ENCODE results near the gene LRR1. TPM values are rescaled to one million over a fixed set of nuclear protein-coding genes. Genes with fewer than 3 reads are reported as not detected.

The LRR1 gene
- total and polyA plus RNA-seq, 4 donors: 3.7 to 23.2 (median 4.1) TPM

DNA sequence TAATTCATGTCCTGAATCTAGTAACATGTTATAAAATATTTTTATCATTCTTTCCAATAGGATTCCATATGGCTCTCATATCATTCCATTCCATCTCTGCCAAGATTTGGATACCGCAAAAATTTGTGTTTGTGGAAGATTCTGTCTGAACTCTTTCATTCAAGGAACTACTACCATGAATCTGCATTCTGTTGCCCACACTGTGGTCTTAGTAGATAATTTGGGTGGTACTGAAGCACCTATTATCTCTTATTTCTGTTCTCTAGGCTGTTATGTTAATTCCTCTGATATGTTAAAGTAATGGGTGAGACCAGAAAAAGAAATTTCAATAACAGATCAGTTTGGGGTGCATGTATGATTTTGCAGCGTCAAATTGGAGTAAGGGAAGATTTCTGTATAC is 15.5 kb downstream of the LRR1 start:
- H3K4me3 ChIP-seq (ENCODE audit: low read depth in 1 of 3, low read length in 3 of 3): no peak overlapping the region
- H3K36me3 ChIP-seq (ENCODE audit: control insufficient read depth in 4 of 4, insufficient read depth in 3 of 4, low read depth in 1 of 4, low read length in 3 of 4): peaks cover 0 to 11% (median 5%) of the 10 kb centered on the region in 4 donors
- DNase-seq (ENCODE audit: low spot score): no peak
- H3K4me1 ChIP-seq (ENCODE audit: control insufficient read depth in 4 of 4, insufficient read depth in 4 of 4, low read length in 3 of 4): peaks cover 0 to 8% (median 3%) of the 10 kb centered on the region in 4 donors
- WGBS: 99% methylated on average over 2 of the region's 2 CpGs
- H3K27me3 ChIP-seq (ENCODE audit: control insufficient read depth in 4 of 4, insufficient read depth in 4 of 4, low read length in 3 of 4): no peaks in the 10 kb centered on the region
- TF ChIP-seq RAD21 (IDR thresholded peaks at IDR 0.05) (no peak), FOXA2 (IDR thresholded peaks at IDR 0.05) (no peak), SP1 (IDR thresholded peaks at IDR 0.05) (no peak), HNF4A (conservative IDR thresholded peaks at IDR 0.05) (no peak), NR2F2 (IDR thresholded peaks at IDR 0.05) (no peak), RXRA (IDR thresholded peaks at IDR 0.05) (no peak), HNF4G (IDR thresholded peaks at IDR 0.05) (no peak), EGR1 (IDR thresholded peaks at IDR 0.05; ENCODE audit: low read depth in 2 of 2) (no peak), TAF1 (conservative IDR thresholded peaks at IDR 0.05) (no peak), JUND (IDR thresholded peaks at IDR 0.05) (no peak)
- TF ChIP-seq, protein P1, sequence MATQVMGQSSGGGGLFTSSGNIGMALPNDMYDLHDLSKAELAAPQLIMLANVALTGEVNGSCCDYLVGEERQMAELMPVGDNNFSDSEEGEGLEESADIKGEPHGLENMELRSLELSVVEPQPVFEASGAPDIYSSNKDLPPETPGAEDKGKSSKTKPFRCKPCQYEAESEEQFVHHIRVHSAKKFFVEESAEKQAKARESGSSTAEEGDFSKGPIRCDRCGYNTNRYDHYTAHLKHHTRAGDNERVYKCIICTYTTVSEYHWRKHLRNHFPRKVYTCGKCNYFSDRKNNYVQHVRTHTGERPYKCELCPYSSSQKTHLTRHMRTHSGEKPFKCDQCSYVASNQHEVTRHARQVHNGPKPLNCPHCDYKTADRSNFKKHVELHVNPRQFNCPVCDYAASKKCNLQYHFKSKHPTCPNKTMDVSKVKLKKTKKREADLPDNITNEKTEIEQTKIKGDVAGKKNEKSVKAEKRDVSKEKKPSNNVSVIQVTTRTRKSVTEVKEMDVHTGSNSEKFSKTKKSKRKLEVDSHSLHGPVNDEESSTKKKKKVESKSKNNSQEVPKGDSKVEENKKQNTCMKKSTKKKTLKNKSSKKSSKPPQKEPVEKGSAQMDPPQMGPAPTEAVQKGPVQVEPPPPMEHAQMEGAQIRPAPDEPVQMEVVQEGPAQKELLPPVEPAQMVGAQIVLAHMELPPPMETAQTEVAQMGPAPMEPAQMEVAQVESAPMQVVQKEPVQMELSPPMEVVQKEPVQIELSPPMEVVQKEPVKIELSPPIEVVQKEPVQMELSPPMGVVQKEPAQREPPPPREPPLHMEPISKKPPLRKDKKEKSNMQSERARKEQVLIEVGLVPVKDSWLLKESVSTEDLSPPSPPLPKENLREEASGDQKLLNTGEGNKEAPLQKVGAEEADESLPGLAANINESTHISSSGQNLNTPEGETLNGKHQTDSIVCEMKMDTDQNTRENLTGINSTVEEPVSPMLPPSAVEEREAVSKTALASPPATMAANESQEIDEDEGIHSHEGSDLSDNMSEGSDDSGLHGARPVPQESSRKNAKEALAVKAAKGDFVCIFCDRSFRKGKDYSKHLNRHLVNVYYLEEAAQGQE (IDR thresholded peaks at IDR 0.05): no peak
- TF ChIP-seq, protein P2, sequence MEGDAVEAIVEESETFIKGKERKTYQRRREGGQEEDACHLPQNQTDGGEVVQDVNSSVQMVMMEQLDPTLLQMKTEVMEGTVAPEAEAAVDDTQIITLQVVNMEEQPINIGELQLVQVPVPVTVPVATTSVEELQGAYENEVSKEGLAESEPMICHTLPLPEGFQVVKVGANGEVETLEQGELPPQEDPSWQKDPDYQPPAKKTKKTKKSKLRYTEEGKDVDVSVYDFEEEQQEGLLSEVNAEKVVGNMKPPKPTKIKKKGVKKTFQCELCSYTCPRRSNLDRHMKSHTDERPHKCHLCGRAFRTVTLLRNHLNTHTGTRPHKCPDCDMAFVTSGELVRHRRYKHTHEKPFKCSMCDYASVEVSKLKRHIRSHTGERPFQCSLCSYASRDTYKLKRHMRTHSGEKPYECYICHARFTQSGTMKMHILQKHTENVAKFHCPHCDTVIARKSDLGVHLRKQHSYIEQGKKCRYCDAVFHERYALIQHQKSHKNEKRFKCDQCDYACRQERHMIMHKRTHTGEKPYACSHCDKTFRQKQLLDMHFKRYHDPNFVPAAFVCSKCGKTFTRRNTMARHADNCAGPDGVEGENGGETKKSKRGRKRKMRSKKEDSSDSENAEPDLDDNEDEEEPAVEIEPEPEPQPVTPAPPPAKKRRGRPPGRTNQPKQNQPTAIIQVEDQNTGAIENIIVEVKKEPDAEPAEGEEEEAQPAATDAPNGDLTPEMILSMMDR (IDR thresholded peaks at IDR 0.05; ENCODE audit: low read depth, low read length, missing input control): no peak
- TF ChIP-seq, protein P3, sequence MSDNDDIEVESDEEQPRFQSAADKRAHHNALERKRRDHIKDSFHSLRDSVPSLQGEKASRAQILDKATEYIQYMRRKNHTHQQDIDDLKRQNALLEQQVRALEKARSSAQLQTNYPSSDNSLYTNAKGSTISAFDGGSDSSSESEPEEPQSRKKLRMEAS (IDR thresholded peaks at IDR 0.05): no peak
- no peak overlapping the region for H3K9ac ChIP-seq (ENCODE audit: low read depth in 1 of 2, low read length in 2 of 2)
- no peaks in the 10 kb centered on the region for H3K9me3 ChIP-seq (ENCODE audit: control insufficient read depth in 4 of 4, low read length in 3 of 4)
- H3K27ac ChIP-seq (ENCODE audit: low read depth in 1 of 2, low read length in 2 of 2): no peak overlapping the region

DNA sequence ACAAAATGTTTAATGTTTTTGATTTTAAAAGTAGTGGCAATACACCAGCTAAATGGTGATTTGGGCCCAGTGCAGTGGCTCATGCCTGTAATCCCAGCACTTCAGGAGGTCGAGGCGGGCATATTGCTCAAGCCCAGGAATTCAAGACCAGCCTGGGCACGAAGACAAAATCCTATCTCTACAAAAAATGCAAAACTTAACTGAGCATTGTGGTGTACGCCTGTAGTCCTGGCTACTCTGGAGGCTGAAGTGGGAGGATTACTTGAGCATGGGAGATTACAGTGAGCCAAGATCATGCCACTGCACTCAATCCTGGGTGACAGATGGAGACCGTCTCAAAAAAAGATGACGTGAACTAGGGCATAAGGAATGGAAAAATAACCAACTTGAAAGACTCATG is 17.0 kb downstream of the LRR1 start:
- Histone ChIP-seq H3K9ac (ENCODE audit: low read depth in 1 of 2, low read length in 2 of 2) (no peak overlapping the region), H3K9me3 (ENCODE audit: control insufficient read depth in 4 of 4, low read length in 3 of 4) (no peaks in the 10 kb centered on the region), H3K27me3 (ENCODE audit: control insufficient read depth in 4 of 4, insufficient read depth in 4 of 4, low read length in 3 of 4) (no peaks in the 10 kb centered on the region), H3K4me1 (ENCODE audit: control insufficient read depth in 4 of 4, insufficient read depth in 4 of 4, low read length in 3 of 4) (peaks cover 0 to 13% (median 5%) of the 10 kb centered on the region in 4 donors), H3K27ac (ENCODE audit: low read depth in 1 of 2, low read length in 2 of 2) (no peak overlapping the region), H3K4me3 (ENCODE audit: low read depth in 1 of 3, low read length in 3 of 3) (no peak overlapping the region), H3K36me3 (ENCODE audit: control insufficient read depth in 4 of 4, insufficient read depth in 3 of 4, low read depth in 1 of 4, low read length in 3 of 4) (peaks cover 0 to 11% (median 5%) of the 10 kb centered on the region in 4 donors)
- TF ChIP-seq SP1 (IDR thresholded peaks at IDR 0.05): no peak
- TF ChIP-seq, protein P4, sequence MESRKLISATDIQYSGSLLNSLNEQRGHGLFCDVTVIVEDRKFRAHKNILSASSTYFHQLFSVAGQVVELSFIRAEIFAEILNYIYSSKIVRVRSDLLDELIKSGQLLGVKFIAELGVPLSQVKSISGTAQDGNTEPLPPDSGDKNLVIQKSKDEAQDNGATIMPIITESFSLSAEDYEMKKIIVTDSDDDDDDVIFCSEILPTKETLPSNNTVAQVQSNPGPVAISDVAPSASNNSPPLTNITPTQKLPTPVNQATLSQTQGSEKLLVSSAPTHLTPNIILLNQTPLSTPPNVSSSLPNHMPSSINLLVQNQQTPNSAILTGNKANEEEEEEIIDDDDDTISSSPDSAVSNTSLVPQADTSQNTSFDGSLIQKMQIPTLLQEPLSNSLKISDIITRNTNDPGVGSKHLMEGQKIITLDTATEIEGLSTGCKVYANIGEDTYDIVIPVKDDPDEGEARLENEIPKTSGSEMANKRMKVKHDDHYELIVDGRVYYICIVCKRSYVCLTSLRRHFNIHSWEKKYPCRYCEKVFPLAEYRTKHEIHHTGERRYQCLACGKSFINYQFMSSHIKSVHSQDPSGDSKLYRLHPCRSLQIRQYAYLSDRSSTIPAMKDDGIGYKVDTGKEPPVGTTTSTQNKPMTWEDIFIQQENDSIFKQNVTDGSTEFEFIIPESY (IDR thresholded peaks at IDR 0.05): no peak
- no peak for TF ChIP-seq FOXA2 (IDR thresholded peaks at IDR 0.05)
- TF ChIP-seq, protein P2 (IDR thresholded peaks at IDR 0.05; ENCODE audit: low read depth, low read length, missing input control): no peak
- no peak for TF ChIP-seq TAF1 (conservative IDR thresholded peaks at IDR 0.05)
- TF ChIP-seq, protein P5, sequence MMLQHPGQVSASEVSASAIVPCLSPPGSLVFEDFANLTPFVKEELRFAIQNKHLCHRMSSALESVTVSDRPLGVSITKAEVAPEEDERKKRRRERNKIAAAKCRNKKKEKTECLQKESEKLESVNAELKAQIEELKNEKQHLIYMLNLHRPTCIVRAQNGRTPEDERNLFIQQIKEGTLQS (IDR thresholded peaks at IDR 0.05): no peak
- no peak for TF ChIP-seq HNF4G (IDR thresholded peaks at IDR 0.05)
- TF ChIP-seq NR2F2 (IDR thresholded peaks at IDR 0.05): no peak
- no peak for TF ChIP-seq HNF4A (conservative IDR thresholded peaks at IDR 0.05)
- TF ChIP-seq GABPA (IDR thresholded peaks at IDR 0.05 in 1 of 2, conservative IDR thresholded peaks at IDR 0.05 in 1 of 2): no peak
- TF ChIP-seq JUND (IDR thresholded peaks at IDR 0.05): no peak
- TF ChIP-seq, protein P1 (IDR thresholded peaks at IDR 0.05): no peak
- WGBS: 95% methylated on average over 6 of the region's 6 CpGs
- no peak for DNase-seq (ENCODE audit: low spot score)
